Lower lobe of right lung (tissue), 2 donors: ENCODE data around the gene MYLK2. TPM values are rescaled to one million over a fixed set of nuclear protein-coding genes. Genes with fewer than 3 reads are reported as not detected.
A peak's percentile ranks its signal among the peaks of the same experiment; 100 is the strongest.

Experiments used
- ATAC-seq, 2 donors: fragments of 200-7000 bp; cut with Tn5 transposase; one replicate each; pipeline ENCODE4 v1.9.1; 2020 to 2022; ENCODE audit warnings: mild to moderate bottlenecking in 2 of 2, moderate library complexity in 2 of 2
- DNase-seq: peaks from one replicate; pipeline ENCODE4 v3.0.0-alpha.2; 2020
- H3K27ac ChIP-seq: fragments of 200-600 bp; one replicate; pipeline ENCODE4 v1.8.0; 2022
- H3K27me3 ChIP-seq: fragments of 200-600 bp; one replicate; pipeline ENCODE4 v1.8.0; 2022; ENCODE audit warnings: low read depth
- H3K36me3 ChIP-seq: fragments of 200-600 bp; one replicate; pipeline ENCODE4 v1.8.0; 2022; ENCODE audit warnings: mild to moderate bottlenecking
- H3K4me1 ChIP-seq: fragments of 200-600 bp; one replicate; pipeline ENCODE4 v1.8.0; 2022
- H3K4me3 ChIP-seq: fragments of 200-600 bp; one replicate; pipeline ENCODE4 v1.8.0; 2022; ENCODE audit warnings: mild to moderate bottlenecking
- H3K9me3 ChIP-seq: fragments of 200-600 bp; one replicate; pipeline ENCODE4 v1.8.0; 2022
- CTCF ChIP-seq: fragments of 200-600 bp; IDR thresholded peaks from one replicate; pipeline ENCODE4 v1.8.0; 2022; ENCODE audit warnings: antibody characterized with exemption, mild to moderate bottlenecking
- intact Hi-C: fragments of 100-400 bp; cut with DNase I; formaldehyde crosslinking; loops from one replicate; pipeline ENCODE4 v1.11.0; 2022
- total RNA-seq: library from RNA; stranded (reverse); fragmentation: NEBNext Ultra II Directional; extraction: Animal tissue kit (Norgen Biotek cat#: 25700); gene quantifications from one replicate; pipeline ENCODE4 v1.2.1, GENCODE V29; 2021
- donor health status: DM: no; HTN: yes; CAD: no; lungs with severe emphysema.

The MYLK2 gene
- total RNA-seq, 1 donor from 2014 or later: not detected

- TF ChIP-seq CTCF: no peak
- Histone ChIP-seq H3K9me3 (no peaks in the 10 kb centered on the region), H3K27me3 (peaks cover 21% of the 10 kb centered on the region), H3K4me1 (peaks cover 13% of the 10 kb centered on the region), H3K36me3 (no peaks in the 10 kb centered on the region), H3K27ac (no peak overlapping the region), H3K4me3 (no peak overlapping the region)
- ATAC-seq (no peak), DNase-seq (no peak)
- intact Hi-C loops: no loop called here
Observed at GRCh38 chr20:31862506-31862905, 43.4 kb downstream of the MYLK2 start.

GRCh38 chr20:31863296-31864085, 44.3 kb downstream of the MYLK2 start:
- no peaks in the 10 kb centered on the region for H3K9me3 ChIP-seq
- ATAC-seq (no peak), DNase-seq (no peak)
- H3K36me3 ChIP-seq: no peaks in the 10 kb centered on the region
- H3K4me1 ChIP-seq: peaks cover 13% of the 10 kb centered on the region
- intact Hi-C loops: no loop called here
- peaks cover 13% of the 10 kb centered on the region for H3K27me3 ChIP-seq
- TF ChIP-seq CTCF: no peak
- H3K27ac ChIP-seq: no peak overlapping the region
- no peak overlapping the region for H3K4me3 ChIP-seq

GRCh38 chr20:31864521-31865400, 45.6 kb downstream of the MYLK2 start:
- no peak for DNase-seq
- no peak for TF ChIP-seq CTCF
- Histone ChIP-seq H3K27me3 (peaks cover 20% of the 10 kb centered on the region), H3K4me1 (peaks cover 19% of the 10 kb centered on the region), H3K27ac (no peak overlapping the region), H3K36me3 (no peaks in the 10 kb centered on the region), H3K9me3 (no peaks in the 10 kb centered on the region), H3K4me3 (no peak overlapping the region)
- intact Hi-C loops: no loop called here
- ATAC-seq: no peak

- ATAC-seq (no peak), DNase-seq (no peak)
- H3K27me3 ChIP-seq: peaks cover 19% of the 10 kb centered on the region
- H3K27ac ChIP-seq: no peak overlapping the region
- peaks cover 17% of the 10 kb centered on the region for H3K4me1 ChIP-seq
- intact Hi-C loops: no loop called here
- H3K9me3 ChIP-seq: no peaks in the 10 kb centered on the region
- no peak overlapping the region for H3K4me3 ChIP-seq
- TF ChIP-seq CTCF: no peak
- H3K36me3 ChIP-seq: no peaks in the 10 kb centered on the region
Observed at GRCh38 chr20:31866221-31866620, 47.1 kb downstream of the MYLK2 start.

GRCh38 chr20:31868853-31869672, 49.9 kb downstream of the MYLK2 start:
- peak; percentile 2 to 9 for ATAC-seq
- Histone ChIP-seq H3K4me1 (peaks cover 17% of the 10 kb centered on the region), H3K27ac (no peak overlapping the region), H3K9me3 (no peaks in the 10 kb centered on the region), H3K27me3 (peaks cover 18% of the 10 kb centered on the region), H3K4me3 (peak overlapping the region; percentile 70), H3K36me3 (no peaks in the 10 kb centered on the region)
- no peak for TF ChIP-seq CTCF
- intact Hi-C loops: no loop called here
- no peak for DNase-seq
